GM12878 (cell line): ENCODE measurements around the gene APOBEC3B. TPM values are rescaled to one million over a fixed set of nuclear protein-coding genes. Genes with fewer than 3 reads are reported as not detected.

Experiments used
- BMI1 ChIP-seq: fragments of 450-650 bp; IDR thresholded peaks from 2 replicates; pipeline ENCODE4 v1.6.1; 2016; ENCODE audit warnings: mild to moderate bottlenecking, moderate library complexity, borderline replicate concordance
- CHD2 ChIP-seq: IDR thresholded peaks from 2 replicates; pipeline ENCODE4 v1.6.1; 2011; ENCODE audit warnings: low read depth, low read length, improper control_type of control experiment, borderline replicate concordance
- CHD4 ChIP-seq: fragments of 200-600 bp; sonication (generic); IDR thresholded peaks from 2 replicates; pipeline ENCODE4 v1.6.1; 2016; ENCODE audit warnings: mild to moderate bottlenecking
- CREB1 ChIP-seq: IDR thresholded peaks from 2 replicates; pipeline ENCODE4 v1.6.1; 2012; ENCODE audit warnings: low read depth, mild to moderate bottlenecking, inconsistent platforms
- EGR1 ChIP-seq, 2 experiments: IDR thresholded peaks; 1 replicate in 1 of 2; 2 replicates in 1 of 2; pipeline ENCODE4 v1.6.1; 2011 to 2012; ENCODE audit warnings: low read depth in 2 of 2, low read length in 2 of 2, borderline replicate concordance in 1 of 2, mild to moderate bottlenecking in 1 of 2, moderate library complexity in 1 of 2
- FOXM1 ChIP-seq: IDR thresholded peaks from 2 replicates; pipeline ENCODE4 v1.6.1; 2012; ENCODE audit warnings: low read depth, mild to moderate bottlenecking, inconsistent platforms, low read length, moderate library complexity
- JUND ChIP-seq: IDR thresholded peaks from 2 replicates; pipeline ENCODE4 v1.6.1; 2012; ENCODE audit warnings: low read depth, mild to moderate bottlenecking, low read length, improper control_type of control experiment, moderate library complexity
- MEF2A ChIP-seq: IDR thresholded peaks from 2 replicates; pipeline ENCODE4 v1.6.1; 2011; ENCODE audit warnings: low read depth, mild to moderate bottlenecking, low read length, moderate library complexity; ENCODE audit not compliant: insufficient read depth
- NFYA ChIP-seq: IDR thresholded peaks from 2 replicates; pipeline ENCODE4 v1.6.1; 2011; ENCODE audit warnings: low read depth, mild to moderate bottlenecking, low read length, improper control_type of control experiment, borderline replicate concordance
- PAX8 ChIP-seq: fragments of 450-650 bp; IDR thresholded peaks from 2 replicates; pipeline ENCODE4 v1.6.1; 2017; ENCODE audit warnings: mild to moderate bottlenecking, moderate library complexity
- POLR2AphosphoS2 ChIP-seq: IDR thresholded peaks from 2 replicates; pipeline ENCODE4 v1.6.1; 2011; ENCODE audit warnings: low read depth, mild to moderate bottlenecking, low read length, improper control_type of control experiment, moderate library complexity
- POLR2AphosphoS5 ChIP-seq: IDR thresholded peaks from 2 replicates; pipeline ENCODE4 v1.6.1; 2011; ENCODE audit warnings: mild to moderate bottlenecking, low read length, inconsistent platforms
- RELA ChIP-seq: fragments of 450-650 bp; IDR thresholded peaks from 2 replicates; pipeline ENCODE4 v1.8.0; 2014; ENCODE audit warnings: borderline replicate concordance; ENCODE audit not compliant: partially characterized antibody
- SMARCA5 ChIP-seq: fragments of 450-650 bp; IDR thresholded peaks from 2 replicates; pipeline ENCODE4 v1.6.1; 2017; ENCODE audit warnings: mild to moderate bottlenecking
- SP1 ChIP-seq: IDR thresholded peaks from one replicate; pipeline ENCODE4 v1.6.1; 2011; ENCODE audit warnings: low read depth, low read length
- TARDBP ChIP-seq: IDR thresholded peaks from 2 replicates; pipeline ENCODE4 v1.6.1; 2016; ENCODE audit warnings: borderline replicate concordance
- ZBED1 ChIP-seq: IDR thresholded peaks from 2 replicates; pipeline ENCODE4 v1.6.1; 2016; ENCODE audit warnings: borderline replicate concordance
- ZNF24 ChIP-seq: fragments of 450-650 bp; IDR thresholded peaks from 2 replicates; pipeline ENCODE4 v1.6.1; 2017; ENCODE audit warnings: antibody characterized with exemption, mild to moderate bottlenecking
- polyA plus RNA-seq, 11 experiments: library from polyadenylated mRNA; depleted of rRNA in 4 of 11; unstranded in 6 of 11; stranded (reverse) in 5 of 11; fragments of >200 nt; fragmentation: Nextera tagmentation in 4 of 11; fragmentation: Illumina TruSeq in 1 of 11; extraction: Ambion mirVana in 4 of 11; extraction: Trizol in 1 of 11; gene quantifications; 1 replicate in 1 of 11; 2 replicates in 10 of 11; pipeline versions ENCODE4 v1.2.1 to v1.2.3, GENCODE V29; 2011 to 2016; ENCODE audit warnings: inconsistent platforms in 2 of 11, missing spikeins in 2 of 11, low read depth in 1 of 11
- total RNA-seq, 4 experiments: library from RNA; depleted of rRNA in 3 of 4; stranded (reverse); fragments of >200 nt in 3 of 4; fragmentation: Illumina TruSeq in 1 of 4; extraction: Trizol in 1 of 4; gene quantifications; 2 replicates each; pipeline versions ENCODE4 v1.2.1 to v1.2.3, GENCODE V29; 2013 to 2021
- TF ChIP-seq, protein P1 (sequence below): fragments of 450-650 bp; IDR thresholded peaks from 2 replicates; pipeline ENCODE4 v1.6.1; 2017; ENCODE audit warnings: mild to moderate bottlenecking, moderate library complexity
- TF ChIP-seq, protein P2 (sequence below): IDR thresholded peaks from 2 replicates; pipeline ENCODE4 v1.6.1; 2012; ENCODE audit warnings: low read depth, low read length, improper control_type of control experiment
- TF ChIP-seq, protein P3 (sequence below): fragments of 450-650 bp; IDR thresholded peaks from 2 replicates; pipeline ENCODE4 v1.6.1; 2017; ENCODE audit warnings: mild to moderate bottlenecking, moderate library complexity

The APOBEC3B gene
- total and polyA plus RNA-seq, 10 of the 15 experiments (the other 5 are each of a cell fraction or from before 2014, with no cell fraction given): 2.4 to 75.1 (median 30.9) TPM

DNA sequence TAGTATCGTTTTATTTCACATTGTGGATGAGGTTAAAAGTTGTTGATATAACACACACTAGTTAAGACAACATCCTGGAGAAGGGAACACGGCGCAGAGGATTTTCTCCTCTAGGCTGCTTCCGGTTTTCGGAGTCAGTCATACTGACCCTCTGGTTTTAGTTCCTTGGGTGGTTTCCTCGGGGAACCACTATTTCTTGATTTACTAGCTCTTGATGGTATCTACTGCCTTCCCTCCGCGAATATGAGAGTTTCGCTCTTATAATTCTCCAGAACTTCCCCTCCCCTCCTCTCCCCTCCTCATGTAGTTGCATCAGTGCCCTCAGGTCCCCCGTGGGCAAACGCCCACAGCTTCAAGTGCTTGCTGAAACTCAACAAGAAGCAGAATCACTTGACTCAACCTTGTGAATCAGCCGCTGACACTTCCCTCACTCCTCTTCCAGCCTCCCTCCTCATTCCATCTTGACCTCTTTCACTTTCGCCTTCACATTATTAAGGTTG, 40.6 kb upstream of the APOBEC3B start (continued):
- TF ChIP-seq POLR2AphosphoS2: no peak
- no peak for TF ChIP-seq NFYA
- TF ChIP-seq JUND: no peak
- no peak for TF ChIP-seq ZNF24
- TF ChIP-seq CREB1: peak; percentile 44; the same call in 1 of the 2 replicates
- TF ChIP-seq MEF2A: 0 out of 2 replicates have a peak, but pooled peaks have one; percentile 55
- TF ChIP-seq RELA: peak; percentile 74
- TF ChIP-seq POLR2AphosphoS5: peak; percentile 38; the same call in 1 of the 2 replicates
- TF ChIP-seq EGR1 (IDR thresholded peaks at IDR 0.05; ENCODE audit: borderline replicate concordance in 1 of 2, low read depth in 2 of 2, low read length in 2 of 2): peak in 1 of 2 experiments; percentile 77; a peak in 2 of 3 replicates
- TF ChIP-seq BMI1: peak; percentile 8; the same call in 1 of the 2 replicates
- TF ChIP-seq CHD2: 0 out of 2 replicates have a peak, but pooled peaks have one; percentile 38
- TF ChIP-seq, protein P1, sequence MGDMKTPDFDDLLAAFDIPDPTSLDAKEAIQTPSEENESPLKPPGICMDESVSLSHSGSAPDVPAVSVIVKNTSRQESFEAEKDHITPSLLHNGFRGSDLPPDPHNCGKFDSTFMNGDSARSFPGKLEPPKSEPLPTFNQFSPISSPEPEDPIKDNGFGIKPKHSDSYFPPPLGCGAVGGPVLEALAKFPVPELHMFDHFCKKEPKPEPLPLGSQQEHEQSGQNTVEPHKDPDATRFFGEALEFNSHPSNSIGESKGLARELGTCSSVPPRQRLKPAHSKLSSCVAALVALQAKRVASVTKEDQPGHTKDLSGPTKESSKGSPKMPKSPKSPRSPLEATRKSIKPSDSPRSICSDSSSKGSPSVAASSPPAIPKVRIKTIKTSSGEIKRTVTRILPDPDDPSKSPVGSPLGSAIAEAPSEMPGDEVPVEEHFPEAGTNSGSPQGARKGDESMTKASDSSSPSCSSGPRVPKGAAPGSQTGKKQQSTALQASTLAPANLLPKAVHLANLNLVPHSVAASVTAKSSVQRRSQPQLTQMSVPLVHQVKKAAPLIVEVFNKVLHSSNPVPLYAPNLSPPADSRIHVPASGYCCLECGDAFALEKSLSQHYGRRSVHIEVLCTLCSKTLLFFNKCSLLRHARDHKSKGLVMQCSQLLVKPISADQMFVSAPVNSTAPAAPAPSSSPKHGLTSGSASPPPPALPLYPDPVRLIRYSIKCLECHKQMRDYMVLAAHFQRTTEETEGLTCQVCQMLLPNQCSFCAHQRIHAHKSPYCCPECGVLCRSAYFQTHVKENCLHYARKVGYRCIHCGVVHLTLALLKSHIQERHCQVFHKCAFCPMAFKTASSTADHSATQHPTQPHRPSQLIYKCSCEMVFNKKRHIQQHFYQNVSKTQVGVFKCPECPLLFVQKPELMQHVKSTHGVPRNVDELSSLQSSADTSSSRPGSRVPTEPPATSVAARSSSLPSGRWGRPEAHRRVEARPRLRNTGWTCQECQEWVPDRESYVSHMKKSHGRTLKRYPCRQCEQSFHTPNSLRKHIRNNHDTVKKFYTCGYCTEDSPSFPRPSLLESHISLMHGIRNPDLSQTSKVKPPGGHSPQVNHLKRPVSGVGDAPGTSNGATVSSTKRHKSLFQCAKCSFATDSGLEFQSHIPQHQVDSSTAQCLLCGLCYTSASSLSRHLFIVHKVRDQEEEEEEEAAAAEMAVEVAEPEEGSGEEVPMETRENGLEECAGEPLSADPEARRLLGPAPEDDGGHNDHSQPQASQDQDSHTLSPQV: no peak
- TF ChIP-seq ZBED1: no peak
- TF ChIP-seq SP1: peak; percentile 26
- TF ChIP-seq, protein P2, sequence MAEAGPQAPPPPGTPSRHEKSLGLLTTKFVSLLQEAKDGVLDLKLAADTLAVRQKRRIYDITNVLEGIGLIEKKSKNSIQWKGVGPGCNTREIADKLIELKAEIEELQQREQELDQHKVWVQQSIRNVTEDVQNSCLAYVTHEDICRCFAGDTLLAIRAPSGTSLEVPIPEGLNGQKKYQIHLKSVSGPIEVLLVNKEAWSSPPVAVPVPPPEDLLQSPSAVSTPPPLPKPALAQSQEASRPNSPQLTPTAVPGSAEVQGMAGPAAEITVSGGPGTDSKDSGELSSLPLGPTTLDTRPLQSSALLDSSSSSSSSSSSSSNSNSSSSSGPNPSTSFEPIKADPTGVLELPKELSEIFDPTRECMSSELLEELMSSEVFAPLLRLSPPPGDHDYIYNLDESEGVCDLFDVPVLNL: no peak
- TF ChIP-seq PAX8: no peak
- peak; percentile 47; the same call in 1 of the 2 replicates for TF ChIP-seq FOXM1
- TF ChIP-seq TARDBP: no peak
- no peak for TF ChIP-seq SMARCA5
- TF ChIP-seq, protein P3, sequence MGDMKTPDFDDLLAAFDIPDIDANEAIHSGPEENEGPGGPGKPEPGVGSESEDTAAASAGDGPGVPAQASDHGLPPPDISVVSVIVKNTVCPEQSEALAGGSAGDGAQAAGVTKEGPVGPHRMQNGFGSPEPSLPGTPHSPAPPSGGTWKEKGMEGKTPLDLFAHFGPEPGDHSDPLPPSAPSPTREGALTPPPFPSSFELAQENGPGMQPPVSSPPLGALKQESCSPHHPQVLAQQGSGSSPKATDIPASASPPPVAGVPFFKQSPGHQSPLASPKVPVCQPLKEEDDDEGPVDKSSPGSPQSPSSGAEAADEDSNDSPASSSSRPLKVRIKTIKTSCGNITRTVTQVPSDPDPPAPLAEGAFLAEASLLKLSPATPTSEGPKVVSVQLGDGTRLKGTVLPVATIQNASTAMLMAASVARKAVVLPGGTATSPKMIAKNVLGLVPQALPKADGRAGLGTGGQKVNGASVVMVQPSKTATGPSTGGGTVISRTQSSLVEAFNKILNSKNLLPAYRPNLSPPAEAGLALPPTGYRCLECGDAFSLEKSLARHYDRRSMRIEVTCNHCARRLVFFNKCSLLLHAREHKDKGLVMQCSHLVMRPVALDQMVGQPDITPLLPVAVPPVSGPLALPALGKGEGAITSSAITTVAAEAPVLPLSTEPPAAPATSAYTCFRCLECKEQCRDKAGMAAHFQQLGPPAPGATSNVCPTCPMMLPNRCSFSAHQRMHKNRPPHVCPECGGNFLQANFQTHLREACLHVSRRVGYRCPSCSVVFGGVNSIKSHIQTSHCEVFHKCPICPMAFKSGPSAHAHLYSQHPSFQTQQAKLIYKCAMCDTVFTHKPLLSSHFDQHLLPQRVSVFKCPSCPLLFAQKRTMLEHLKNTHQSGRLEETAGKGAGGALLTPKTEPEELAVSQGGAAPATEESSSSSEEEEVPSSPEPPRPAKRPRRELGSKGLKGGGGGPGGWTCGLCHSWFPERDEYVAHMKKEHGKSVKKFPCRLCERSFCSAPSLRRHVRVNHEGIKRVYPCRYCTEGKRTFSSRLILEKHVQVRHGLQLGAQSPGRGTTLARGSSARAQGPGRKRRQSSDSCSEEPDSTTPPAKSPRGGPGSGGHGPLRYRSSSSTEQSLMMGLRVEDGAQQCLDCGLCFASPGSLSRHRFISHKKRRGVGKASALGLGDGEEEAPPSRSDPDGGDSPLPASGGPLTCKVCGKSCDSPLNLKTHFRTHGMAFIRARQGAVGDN: no peak
- no peak for TF ChIP-seq CHD4
